ENCODE results near the gene SNIP1. TPM values are rescaled to one million over a fixed set of nuclear protein-coding genes. Genes with fewer than 3 reads are reported as not detected.
"Not testable (repeated sequence)": the region's sequence is repeated elsewhere in the genome, so short reads cannot be mapped to it uniquely, and the experiment has no call there.

The SNIP1 gene
- total RNA-seq, 2 experiments from 2014 or later, result 18.3 to 21.8 TPM

- ATAC-seq (no peak), DNase-seq (no peak)
- ChIA-PET POLR2A (no interaction called here), CTCF (interaction anchor here (1.4 to 1.8 kb wide), 4 partner anchors 9 to 119 kb away, joined by 4 to 10 read pairs (median 4); no protein-coding TSS in a partner anchor)
- H3K36me3 Mint-ChIP-seq (ENCODE audit: low read depth), result peaks cover 26% of the 10 kb centered on the region
- H3K27me3 Mint-ChIP-seq, result no peaks in the 10 kb centered on the region
- H3K4me3 Mint-ChIP-seq, result no peak overlapping the region
- H3K4me1 Mint-ChIP-seq (ENCODE audit: low read depth), result no peaks in the 10 kb centered on the region
- no peaks in the 10 kb centered on the region for H3K9me3 Mint-ChIP-seq
- TF ChIP-seq CTCF (IDR thresholded peaks at IDR 0.05), result no peak
- H3K27ac Mint-ChIP-seq, result no peak overlapping the region
- intact Hi-C loops (cut with micrococcal nuclease), result no loop called here
Observed at GRCh38 chr1:37564892-37565291, 10.8 kb upstream of the SNIP1 start.

GRCh38 chr1:37562984-37563383 is 8.9 kb upstream of the SNIP1 start:
- Mint-ChIP-seq H3K27ac (no peak overlapping the region), H3K4me1 (ENCODE audit: low read depth) (no peaks in the 10 kb centered on the region), H3K27me3 (no peaks in the 10 kb centered on the region), H3K36me3 (ENCODE audit: low read depth) (peaks cover 11% of the 10 kb centered on the region), H3K4me3 (no peak overlapping the region), H3K9me3 (no peaks in the 10 kb centered on the region)
- POLR2A ChIA-PET, result interaction anchor here (1.1 kb wide), 1 partner anchor 14 kb away, joined by 3 read pairs; no protein-coding TSS in a partner anchor
- intact Hi-C loops (cut with micrococcal nuclease), result no loop called here
- TF ChIP-seq CTCF (IDR thresholded peaks at IDR 0.05), result no peak
- ATAC-seq (no peak), DNase-seq (no peak)
- CTCF ChIA-PET, result interaction anchor here (1.1 to 1.5 kb wide), 3 partner anchors 20 to 119 kb away, joined by 3 to 14 read pairs (median 3); no protein-coding TSS in a partner anchor

- Mint-ChIP-seq H3K27ac (no peak overlapping the region), H3K9me3 (no peaks in the 10 kb centered on the region), H3K27me3 (no peaks in the 10 kb centered on the region), H3K36me3 (ENCODE audit: low read depth) (no peaks in the 10 kb centered on the region), H3K4me1 (ENCODE audit: low read depth) (peaks cover 2% of the 10 kb centered on the region), H3K4me3 (no peak overlapping the region)
- intact Hi-C loops (cut with micrococcal nuclease), result no loop called here
- ATAC-seq (peak; percentile 69), DNase-seq (peak; percentile 54)
- CTCF ChIA-PET, result interaction anchor here (0.7 to 1.5 kb wide), 9 partner anchors 12 to 247 kb away, joined by 3 to 14 read pairs (median 3); partner anchors contain the start of genes MEAF6 and YRDC
- peak; percentile 65 for TF ChIP-seq CTCF (IDR thresholded peaks at IDR 0.05)
- POLR2A ChIA-PET, result interaction anchor here (1.0 kb wide), 1 partner anchor 247 kb away, joined by 3 read pairs; the partner anchor contains the start of gene YRDC
Observed at GRCh38 chr1:37561133-37562132, 7.3 kb upstream of the SNIP1 start.

GRCh38 chr1:37560401-37561132 is 6.5 kb upstream of the SNIP1 start:
- H3K4me3 Mint-ChIP-seq, result no peak overlapping the region
- intact Hi-C loops (cut with micrococcal nuclease), result no loop called here
- ChIA-PET POLR2A (no interaction called here), CTCF (interaction anchor here (0.7 to 0.9 kb wide), 2 partner anchors 11 to 46 kb away, joined by 3 read pairs; partner anchors contain the start of gene MEAF6)
- no peak for ATAC-seq
- no peaks in the 10 kb centered on the region for H3K9me3 Mint-ChIP-seq
- DNase-seq, result no peak
- H3K27me3 Mint-ChIP-seq, result peaks cover 2% of the 10 kb centered on the region
- H3K27ac Mint-ChIP-seq, result no peak overlapping the region
- no peak for TF ChIP-seq CTCF (IDR thresholded peaks at IDR 0.05)
- no peaks in the 10 kb centered on the region for H3K36me3 Mint-ChIP-seq (ENCODE audit: low read depth)
- peaks cover 5% of the 10 kb centered on the region for H3K4me1 Mint-ChIP-seq (ENCODE audit: low read depth)

- H3K27me3 Mint-ChIP-seq; H3K27ac Mint-ChIP-seq; ATAC-seq; POLR2A ChIA-PET; H3K9me3 Mint-ChIP-seq; H3K4me3 Mint-ChIP-seq; DNase-seq; H3K4me1 Mint-ChIP-seq (ENCODE audit: low read depth); H3K36me3 Mint-ChIP-seq (ENCODE audit: low read depth): not testable (repeated sequence)
- intact Hi-C loops (cut with micrococcal nuclease), result loop anchor here (5.0 kb wide), 1 partner anchor 122 kb away; no protein-coding TSS in a partner anchor
- CTCF ChIA-PET, result interaction anchor here (0.9 kb wide), 1 partner anchor 46 kb away, joined by 3 read pairs; the partner anchor contains the start of gene MEAF6
Observed at GRCh38 chr1:37559957-37560379, 5.9 kb upstream of the SNIP1 start.
